ENCODE measurements around the gene MBP. TPM values are rescaled to one million over a fixed set of nuclear protein-coding genes. Genes with fewer than 3 reads are reported as not detected.

The MBP gene
- total RNA-seq, 1 donor from 2014 or later, result 54.3 TPM

- Mint-ChIP-seq H3K36me3 (ENCODE audit: low read depth) (peaks cover 78% of the 10 kb centered on the region), H3K4me1 (ENCODE audit: low read depth) (peaks cover 68% of the 10 kb centered on the region), H3K27me3 (ENCODE audit: low read depth) (no peaks in the 10 kb centered on the region), H3K4me3 (ENCODE audit: low read depth) (no peak overlapping the region), H3K9me3 (no peaks in the 10 kb centered on the region), H3K27ac (peak overlapping the region; percentile 5)
- intact Hi-C loops (cut with micrococcal nuclease), result no loop called here
- DNase-seq (ENCODE audit: low spot score), result no peak
These were observed 18.5 kb downstream of the MBP start for GRCh38 chr18:77114152-77114414.

GRCh38 chr18:77113361-77114151 lies 19.0 kb downstream of the MBP start:
- H3K36me3 Mint-ChIP-seq (ENCODE audit: low read depth), result peaks cover 79% of the 10 kb centered on the region
- no peak overlapping the region for H3K4me3 Mint-ChIP-seq (ENCODE audit: low read depth)
- peak overlapping the region; percentile 36 for H3K27ac Mint-ChIP-seq
- no peaks in the 10 kb centered on the region for H3K9me3 Mint-ChIP-seq
- H3K27me3 Mint-ChIP-seq (ENCODE audit: low read depth), result no peaks in the 10 kb centered on the region
- no peak for DNase-seq (ENCODE audit: low spot score)
- peaks cover 70% of the 10 kb centered on the region for H3K4me1 Mint-ChIP-seq (ENCODE audit: low read depth)
- intact Hi-C loops (cut with micrococcal nuclease), result no loop called here

- H3K4me1 Mint-ChIP-seq (ENCODE audit: low read depth), result peaks cover 75% of the 10 kb centered on the region
- intact Hi-C loops (cut with micrococcal nuclease), result no loop called here
- no peaks in the 10 kb centered on the region for H3K27me3 Mint-ChIP-seq (ENCODE audit: low read depth)
- H3K36me3 Mint-ChIP-seq (ENCODE audit: low read depth), result peaks cover 79% of the 10 kb centered on the region
- no peak overlapping the region for H3K4me3 Mint-ChIP-seq (ENCODE audit: low read depth)
- no peaks in the 10 kb centered on the region for H3K9me3 Mint-ChIP-seq
- DNase-seq (ENCODE audit: low spot score), result no peak
- H3K27ac Mint-ChIP-seq, result peak overlapping the region; percentile 26
These were observed 19.9 kb downstream of the MBP start for GRCh38 chr18:77112747-77113092.

GRCh38 chr18:77111951-77112746 lies 20.4 kb downstream of the MBP start:
- H3K4me3 Mint-ChIP-seq (ENCODE audit: low read depth), result peak overlapping the region; percentile 35
- H3K27me3 Mint-ChIP-seq (ENCODE audit: low read depth), result no peaks in the 10 kb centered on the region
- no peaks in the 10 kb centered on the region for H3K9me3 Mint-ChIP-seq
- intact Hi-C loops (cut with micrococcal nuclease), result no loop called here
- peaks cover 77% of the 10 kb centered on the region for H3K4me1 Mint-ChIP-seq (ENCODE audit: low read depth)
- H3K36me3 Mint-ChIP-seq (ENCODE audit: low read depth), result peaks cover 80% of the 10 kb centered on the region
- DNase-seq (ENCODE audit: low spot score), result no peak
- peak overlapping the region; percentile 70 for H3K27ac Mint-ChIP-seq

- intact Hi-C loops (cut with micrococcal nuclease), result no loop called here
- peaks cover 81% of the 10 kb centered on the region for H3K36me3 Mint-ChIP-seq (ENCODE audit: low read depth)
- H3K9me3 Mint-ChIP-seq, result peaks cover 7% of the 10 kb centered on the region
- no peaks in the 10 kb centered on the region for H3K27me3 Mint-ChIP-seq (ENCODE audit: low read depth)
- peaks cover 78% of the 10 kb centered on the region for H3K4me1 Mint-ChIP-seq (ENCODE audit: low read depth)
- H3K4me3 Mint-ChIP-seq (ENCODE audit: low read depth), result no peak overlapping the region
- H3K27ac Mint-ChIP-seq, result no peak overlapping the region
- no peak for DNase-seq (ENCODE audit: low spot score)
These were observed 21.1 kb downstream of the MBP start for GRCh38 chr18:77111449-77111848.

- H3K4me3 Mint-ChIP-seq (ENCODE audit: low read depth), result no peak overlapping the region
These were observed 21.6 kb downstream of the MBP start for GRCh38 chr18:77110936-77111335.

GRCh38 chr18:77110400-77110799 lies 22.2 kb downstream of the MBP start:
- Mint-ChIP-seq H3K4me1 (ENCODE audit: low read depth) (peaks cover 81% of the 10 kb centered on the region), H3K36me3 (ENCODE audit: low read depth) (peaks cover 84% of the 10 kb centered on the region)
- no peak for DNase-seq (ENCODE audit: low spot score)

More at GRCh38 chr18:77110936-77111335, 21.6 kb downstream of the MBP start:
- H3K36me3 Mint-ChIP-seq (ENCODE audit: low read depth), result peaks cover 81% of the 10 kb centered on the region
- H3K27ac Mint-ChIP-seq, result no peak overlapping the region
- intact Hi-C loops (cut with micrococcal nuclease), result no loop called here
- peaks cover 9% of the 10 kb centered on the region for H3K9me3 Mint-ChIP-seq
- no peaks in the 10 kb centered on the region for H3K27me3 Mint-ChIP-seq (ENCODE audit: low read depth)
- peaks cover 78% of the 10 kb centered on the region for H3K4me1 Mint-ChIP-seq (ENCODE audit: low read depth)
- DNase-seq (ENCODE audit: low spot score), result no peak

GRCh38 chr18:77109648-77110019 lies 22.9 kb downstream of the MBP start:
- Mint-ChIP-seq H3K36me3 (ENCODE audit: low read depth) (peaks cover 86% of the 10 kb centered on the region), H3K27ac (peak overlapping the region; percentile 5), H3K27me3 (ENCODE audit: low read depth) (no peaks in the 10 kb centered on the region), H3K9me3 (peaks cover 9% of the 10 kb centered on the region), H3K4me3 (ENCODE audit: low read depth) (no peak overlapping the region), H3K4me1 (ENCODE audit: low read depth) (peaks cover 77% of the 10 kb centered on the region)
- no peak for DNase-seq (ENCODE audit: low spot score)
- intact Hi-C loops (cut with micrococcal nuclease), result loop anchor here (2.0 to 10.0 kb wide), 3 partner anchors 177 to 455 kb away; no protein-coding TSS in a partner anchor

More at GRCh38 chr18:77110400-77110799, 22.2 kb downstream of the MBP start:
- peaks cover 9% of the 10 kb centered on the region for H3K9me3 Mint-ChIP-seq
- no peak overlapping the region for H3K27ac Mint-ChIP-seq
- intact Hi-C loops (cut with micrococcal nuclease), result no loop called here
- H3K4me3 Mint-ChIP-seq (ENCODE audit: low read depth), result no peak overlapping the region
- no peaks in the 10 kb centered on the region for H3K27me3 Mint-ChIP-seq (ENCODE audit: low read depth)

- DNase-seq (ENCODE audit: low spot score), result no peak
- peaks cover 79% of the 10 kb centered on the region for H3K4me1 Mint-ChIP-seq (ENCODE audit: low read depth)
- H3K27me3 Mint-ChIP-seq (ENCODE audit: low read depth), result no peaks in the 10 kb centered on the region
- H3K4me3 Mint-ChIP-seq (ENCODE audit: low read depth), result no peak overlapping the region
- intact Hi-C loops (cut with micrococcal nuclease), result loop anchor here (1.0 to 10.0 kb wide), 4 partner anchors 17 to 454 kb away; no protein-coding TSS in a partner anchor
- peak overlapping the region; percentile 5 for H3K27ac Mint-ChIP-seq
- H3K9me3 Mint-ChIP-seq, result peaks cover 9% of the 10 kb centered on the region
- H3K36me3 Mint-ChIP-seq (ENCODE audit: low read depth), result peaks cover 85% of the 10 kb centered on the region
These were observed 23.5 kb downstream of the MBP start for GRCh38 chr18:77108821-77109647.

- no peak for DNase-seq (ENCODE audit: low spot score)
- H3K9me3 Mint-ChIP-seq, result peaks cover 9% of the 10 kb centered on the region
- no peaks in the 10 kb centered on the region for H3K27me3 Mint-ChIP-seq (ENCODE audit: low read depth)
- H3K4me3 Mint-ChIP-seq (ENCODE audit: low read depth), result no peak overlapping the region
- peaks cover 86% of the 10 kb centered on the region for H3K36me3 Mint-ChIP-seq (ENCODE audit: low read depth)
- peak overlapping the region; percentile 62 for H3K27ac Mint-ChIP-seq
- peaks cover 85% of the 10 kb centered on the region for H3K4me1 Mint-ChIP-seq (ENCODE audit: low read depth)
- intact Hi-C loops (cut with micrococcal nuclease), result loop anchor here (1.0 to 10.0 kb wide), 4 partner anchors 18 to 453 kb away; no protein-coding TSS in a partner anchor
These were observed 24.4 kb downstream of the MBP start for GRCh38 chr18:77108001-77108692.

- H3K4me1 Mint-ChIP-seq (ENCODE audit: low read depth), result peaks cover 87% of the 10 kb centered on the region
- intact Hi-C loops (cut with micrococcal nuclease), result loop anchor here (10.0 kb wide), 2 partner anchors 252 to 452 kb away; no protein-coding TSS in a partner anchor
- H3K36me3 Mint-ChIP-seq (ENCODE audit: low read depth), result peaks cover 80% of the 10 kb centered on the region
- H3K9me3 Mint-ChIP-seq, result peaks cover 9% of the 10 kb centered on the region
- H3K27ac Mint-ChIP-seq, result peak overlapping the region; percentile 73
- no peaks in the 10 kb centered on the region for H3K27me3 Mint-ChIP-seq (ENCODE audit: low read depth)
- no peak for DNase-seq (ENCODE audit: low spot score)
- no peak overlapping the region for H3K4me3 Mint-ChIP-seq (ENCODE audit: low read depth)
These were observed 25.3 kb downstream of the MBP start for GRCh38 chr18:77107292-77107691.

- H3K27ac Mint-ChIP-seq, result peak overlapping the region; percentile 55
- H3K4me3 Mint-ChIP-seq (ENCODE audit: low read depth), result peak overlapping the region; percentile 48
- H3K27me3 Mint-ChIP-seq (ENCODE audit: low read depth), result no peaks in the 10 kb centered on the region
- H3K36me3 Mint-ChIP-seq (ENCODE audit: low read depth), result peaks cover 78% of the 10 kb centered on the region
- peaks cover 9% of the 10 kb centered on the region for H3K9me3 Mint-ChIP-seq
- intact Hi-C loops (cut with micrococcal nuclease), result loop anchor here (10.0 kb wide), 2 partner anchors 252 to 452 kb away; no protein-coding TSS in a partner anchor
- peak; percentile 72 for DNase-seq (ENCODE audit: low spot score)
- H3K4me1 Mint-ChIP-seq (ENCODE audit: low read depth), result peaks cover 89% of the 10 kb centered on the region
These were observed 26.3 kb downstream of the MBP start for GRCh38 chr18:77106331-77106730.
